HG03565 (cell line): ENCODE data around the gene DGCR8.
"Not testable (repeated sequence)": the region's sequence is repeated elsewhere in the genome, so short reads cannot be mapped to it uniquely, and the experiment has no call there.

Experiments used
- ATAC-seq: cut with Tn5 transposase; IDR thresholded peaks from one replicate; pipeline ENCODE4 v1.9.1; 2021; ENCODE audit warnings: mild to moderate bottlenecking, moderate library complexity; ENCODE audit not compliant: unreplicated experiment

The DGCR8 gene

GRCh38 chr22:20149257-20150250, 69.5 kb downstream of the DGCR8 start:
- ATAC-seq: no peak

GRCh38 chr22:20150381-20151275, 70.6 kb downstream of the DGCR8 start, which contains the start of gene CCDC188:
Gene CCDC188, minus strand, starts transcription at chr22:20151055. Its CDS starts 69 bp downstream, at chr22:20150986.
- ATAC-seq: no peak

DNA sequence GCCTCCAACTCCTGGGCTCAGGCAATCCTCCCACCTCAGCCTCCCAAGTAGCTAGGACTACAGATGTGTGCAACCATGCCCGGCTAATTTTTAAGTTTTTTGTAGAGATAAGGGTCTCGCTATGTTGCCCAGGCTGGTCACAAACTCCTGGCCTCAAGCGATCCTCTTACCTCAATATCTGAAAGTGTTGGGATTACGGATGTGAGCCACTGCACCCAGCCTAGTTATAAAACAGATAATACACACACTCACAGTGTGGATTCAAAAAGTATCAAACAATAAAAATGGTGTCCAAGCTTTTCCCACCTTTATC, 71.2 kb downstream of the DGCR8 start:
- ATAC-seq: no peak

- ATAC-seq: no peak
Observed at GRCh38 chr22:20152464-20152890, 72.4 kb downstream of the DGCR8 start.

DNA sequence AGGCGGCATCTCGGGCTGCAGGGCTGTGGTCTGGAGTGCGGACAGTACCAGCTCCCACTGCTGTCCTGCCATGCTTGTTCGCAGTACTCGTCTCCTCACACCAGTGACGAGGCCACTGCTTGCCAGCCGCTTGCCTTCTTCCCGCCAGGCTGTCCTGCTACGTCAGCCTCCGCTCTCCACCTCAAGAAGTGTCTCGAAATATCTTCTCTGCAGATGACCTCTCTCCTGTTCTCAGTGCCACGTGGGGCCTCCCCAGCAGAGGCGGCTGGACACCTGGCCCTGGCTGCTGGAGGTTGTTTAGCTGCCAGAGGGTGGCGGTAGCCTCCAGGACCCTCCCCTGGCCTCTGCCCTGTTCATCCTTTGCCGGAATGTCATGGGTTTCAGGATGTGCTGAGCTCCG, 73.9 kb downstream of the DGCR8 start:
- ATAC-seq: no peak

GRCh38 chr22:20154602-20155187, 74.7 kb downstream of the DGCR8 start:
- no peak for ATAC-seq

- ATAC-seq: no peak
Observed at GRCh38 chr22:20155330-20156041, 75.4 kb downstream of the DGCR8 start.

GRCh38 chr22:20156042-20156389, 76.0 kb downstream of the DGCR8 start:
- ATAC-seq: no peak

- no peak for ATAC-seq
Observed at GRCh38 chr22:20156611-20157429, 76.8 kb downstream of the DGCR8 start.

DNA sequence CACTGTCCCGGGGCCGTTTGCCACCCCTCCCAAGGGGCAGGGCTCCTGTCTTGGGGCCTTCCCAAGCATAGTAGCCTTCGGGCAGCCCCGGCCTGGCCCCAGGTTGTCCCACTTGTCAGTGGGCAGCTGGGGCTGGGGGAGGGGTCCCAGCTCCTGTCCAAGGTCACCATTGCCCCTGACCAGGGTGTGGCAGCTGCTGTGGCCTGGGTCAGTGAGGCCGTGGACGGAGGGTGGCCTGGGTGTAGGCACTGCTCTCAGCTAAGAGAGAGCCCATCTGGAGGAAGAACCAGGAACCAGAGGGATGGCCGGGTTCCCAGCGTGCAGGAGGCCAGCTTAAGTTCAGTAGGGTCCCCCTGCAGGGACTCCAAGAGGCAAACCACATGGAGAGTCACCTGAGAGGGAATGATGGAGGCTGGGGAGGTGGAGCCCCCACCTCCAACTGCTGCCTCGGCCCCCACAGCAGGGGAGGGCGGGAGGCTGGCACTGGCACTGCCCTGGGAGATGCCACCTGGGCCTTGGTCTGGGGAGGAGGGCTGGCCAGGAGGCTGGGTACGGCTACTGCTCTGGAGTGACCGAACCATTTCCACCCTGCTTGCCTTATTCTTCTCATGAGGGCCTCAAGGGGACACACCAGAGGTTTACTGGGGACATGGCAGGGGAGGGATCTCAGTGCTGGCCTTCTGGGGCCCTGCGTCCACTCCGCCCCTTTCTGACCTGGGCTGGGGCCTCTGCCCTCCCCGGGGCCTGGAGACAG, 77.6 kb downstream of the DGCR8 start:
- ATAC-seq: no peak

DNA sequence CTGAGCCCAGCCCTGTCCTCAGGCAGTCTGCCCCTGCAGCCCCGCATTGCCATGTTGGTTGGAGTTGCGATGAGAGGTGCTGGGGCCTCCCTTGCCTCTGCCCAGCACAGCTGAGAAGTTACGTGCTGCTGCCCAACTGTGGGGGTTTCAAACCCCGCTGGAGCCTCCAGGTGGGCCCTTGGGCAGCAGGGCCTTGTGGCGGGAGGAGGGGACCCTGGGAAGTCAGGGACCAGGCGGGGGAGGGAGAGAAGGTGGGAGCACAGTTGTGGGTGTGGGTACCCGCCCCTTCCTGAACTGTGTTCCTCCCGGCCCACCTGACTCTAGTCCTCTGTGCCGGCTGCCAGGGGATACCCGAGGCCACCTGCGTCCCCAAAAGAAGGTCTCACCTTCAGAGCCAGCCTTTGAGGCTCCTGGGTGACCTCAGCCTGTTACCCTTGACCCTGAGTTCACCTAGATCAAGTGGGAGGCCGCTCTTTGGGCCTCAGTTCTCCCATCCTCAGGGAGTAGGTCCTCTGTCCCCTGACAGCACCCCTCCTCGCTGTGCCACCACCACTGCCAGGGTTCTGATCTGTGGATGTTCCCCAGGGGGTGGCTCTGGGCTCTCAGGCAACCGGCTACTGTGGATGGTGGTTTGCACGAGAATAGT, 78.5 kb downstream of the DGCR8 start:
- ATAC-seq: no peak

GRCh38 chr22:20159076-20159475, 79.0 kb downstream of the DGCR8 start:
- no peak for ATAC-seq

- not testable (repeated sequence) for ATAC-seq
Observed at GRCh38 chr22:20159531-20159930, 79.5 kb downstream of the DGCR8 start.

- no peak for ATAC-seq
Observed at GRCh38 chr22:20160041-20160440, 80.0 kb downstream of the DGCR8 start.
